K562 (cell line): ENCODE data around the gene RERE. TPM values are rescaled to one million over a fixed set of nuclear protein-coding genes. Genes with fewer than 3 reads are reported as not detected.

Experiments
- ATAC-seq: fragments of 200-7000 bp; cut with Tn5 transposase; 3 replicates; pipeline ENCODE4 v1.9.1; 2020; ENCODE audit warnings: moderate library complexity
- BruUV-seq: library from RNA; stranded (reverse); fragments of 400-500 nt; replicated peaks from 2 replicates; lab custom pipeline; 2021; lab: Mats Ljungman, UMichigan
- CTCF ChIA-PET: fragments of 300-600 bp; formaldehyde crosslinking; extraction: SDS; loops from one replicate; lab custom pipeline; 2021; ENCODE audit warnings: low intra/inter-chr PET ratio; lab: Yijun Ruan, JAX
- POLR2A ChIA-PET: fragments of 300-600, 350-650 bp; sonication (Branson Sonifier 250); formaldehyde crosslinking; extraction: SDS; loops from one replicate; lab custom pipeline; 2021; ENCODE audit warnings: antibody characterized with exemption, inconsistent platforms; lab: Yijun Ruan, JAX
- DNase-seq, 4 experiments: peaks; one replicate each; pipeline versions ENCODE4 v3.0.0 to v3.0.0-alpha.2; 2011 to 2018; ENCODE audit warnings: low spot score in 3 of 4, mixed read lengths in 3 of 4; ENCODE audit errors: extremely low read depth in 1 of 4
- FAIRE-seq: peaks from 2 replicates; lab custom pipeline; 2011; peaks lifted over from hg19 to GRCh38; lab: Jason Lieb, UNC
- H2AFZ ChIP-seq: 2 replicates; pipeline ENCODE4 v1.6.0; 2011; ENCODE audit warnings: low read depth, low read length, control low read depth, inconsistent platforms
- H3K27ac ChIP-seq: fragments of 200-600 bp; 3 replicates; pipeline ENCODE4 v1.8.0; 2011; ENCODE audit warnings: low read depth, mild to moderate bottlenecking, control low read depth, inconsistent platforms, low read length, moderate library complexity, mixed read lengths; ENCODE audit errors: extremely low read depth
- H3K27me3 ChIP-seq, 2 experiments: fragments of 300-600 bp in 1 of 2; 2 replicates in 1 of 2; 3 replicates in 1 of 2; pipeline versions ENCODE4 v1.6.0 to v1.8.0; 2011; ENCODE audit warnings: inconsistent platforms in 2 of 2, low read length in 2 of 2, mild to moderate bottlenecking in 1 of 2, mixed read lengths in 1 of 2, moderate library complexity in 1 of 2; ENCODE audit not compliant: control insufficient read depth in 2 of 2, insufficient read depth in 2 of 2
- H3K36me3 ChIP-seq: fragments of 300-600 bp; 3 replicates; pipeline ENCODE4 v1.8.0; 2011; ENCODE audit warnings: mild to moderate bottlenecking, low read length, inconsistent platforms; ENCODE audit not compliant: control insufficient read depth, insufficient read depth
- H3K4me1 ChIP-seq, 2 experiments: fragments of 200-600 bp in 1 of 2; replicated peaks in 1 of 2; 2 replicates in 1 of 2; 3 replicates in 1 of 2; pipeline versions ENCODE4 v1.5.1 to v1.8.0; 2011; ENCODE audit warnings: inconsistent platforms in 2 of 2, low read length in 2 of 2, mild to moderate bottlenecking in 1 of 2, mixed read lengths in 1 of 2, moderate library complexity in 1 of 2; ENCODE audit not compliant: control insufficient read depth in 2 of 2, insufficient read depth in 2 of 2
- H3K4me2 ChIP-seq: 2 replicates; pipeline ENCODE4 v1.6.1; 2011; ENCODE audit warnings: low read length, control low read depth, inconsistent platforms, mixed read lengths; ENCODE audit not compliant: insufficient read depth
- H3K4me3 ChIP-seq: fragments of 200-600 bp; sonication (generic), shearing (Covaris generic); 2 replicates; pipeline ENCODE4 v1.5.1; 2016; ENCODE audit warnings: control low read depth, inconsistent platforms
- H3K79me2 ChIP-seq: fragments of 200-600 bp; 3 replicates; pipeline ENCODE4 v1.8.0; 2011; ENCODE audit warnings: low read length, inconsistent platforms; ENCODE audit not compliant: control insufficient read depth, insufficient read depth
- H3K9ac ChIP-seq, 2 experiments: 2 replicates each; pipeline versions ENCODE4 v1.6.0 to v1.6.1; 2011; ENCODE audit warnings: low read depth in 2 of 2, low read length in 2 of 2, control low read depth in 1 of 2, inconsistent platforms in 1 of 2, mild to moderate bottlenecking in 1 of 2, mixed read lengths in 1 of 2; ENCODE audit not compliant: insufficient read depth in 1 of 2
- H3K9me1 ChIP-seq: one replicate; pipeline ENCODE4 v1.6.0; 2011; ENCODE audit warnings: inconsistent platforms, mild to moderate bottlenecking, low read length, moderate library complexity; ENCODE audit not compliant: control insufficient read depth, insufficient read depth
- H3K9me3 ChIP-seq: replicated peaks from 2 replicates; pipeline ENCODE4 v1.5.1; 2011; ENCODE audit warnings: low read depth, low read length, inconsistent platforms; ENCODE audit not compliant: control insufficient read depth, insufficient read depth
- H4K20me1 ChIP-seq: replicated peaks from 2 replicates; pipeline ENCODE4 v1.6.1; 2011; ENCODE audit warnings: low read length, inconsistent platforms, mixed read lengths; ENCODE audit not compliant: control insufficient read depth, insufficient read depth
- HDAC2 ChIP-seq: fragments of 450-650 bp; IDR thresholded peaks from 2 replicates; pipeline ENCODE4 v1.6.1; 2016; ENCODE audit warnings: mild to moderate bottlenecking
- MCM7 ChIP-seq, 2 experiments: fragments of 450-650 bp; IDR thresholded peaks; 2 replicates each; pipeline ENCODE4 v1.6.1; 2016 to 2018
- PTTG1 ChIP-seq: fragments of 450-650 bp; IDR thresholded peaks from 2 replicates; pipeline ENCODE4 v1.6.1; 2016; ENCODE audit warnings: low read depth, mild to moderate bottlenecking, missing genetic modification characterization, missing compliant biosample characterization
- RBM25 ChIP-seq: fragments of 200-400 bp; formaldehyde crosslinking; IDR thresholded peaks from 2 replicates; pipeline ENCODE4 v1.6.1; 2018; ENCODE audit warnings: low read length, low read depth, moderate library complexity; ENCODE audit not compliant: severe bottlenecking
- SIN3B ChIP-seq: fragments of 450-650 bp; IDR thresholded peaks from 2 replicates; pipeline ENCODE4 v1.6.1; 2017; ENCODE audit warnings: low read depth, mild to moderate bottlenecking, moderate library complexity
- TCF3 ChIP-seq: sonication (generic); formaldehyde crosslinking; IDR thresholded peaks from 2 replicates; pipeline ENCODE4 v1.4.0; 2020; ENCODE audit warnings: mild to moderate bottlenecking, missing genetic modification reagents
- ZNF212 ChIP-seq: fragments of 450-650 bp; formaldehyde crosslinking; IDR thresholded peaks from 2 replicates; pipeline ENCODE4 v1.4.0; 2020; ENCODE audit warnings: mild to moderate bottlenecking
- ZNF274 ChIP-seq: IDR thresholded peaks from 2 replicates; pipeline ENCODE4 v1.6.1; 2011; ENCODE audit warnings: low read depth, mild to moderate bottlenecking, low read length, moderate library complexity, borderline replicate concordance
- WGBS: fragments of 100-300 bp; shearing (Covaris generic); methylation state at CpG from one replicate; pipeline ENCODE4 v1.1.6; 2016; ENCODE audit warnings: low coverage, mixed read lengths; ENCODE audit not compliant: insufficient coverage; ENCODE audit errors: missing lambda C conversion rate; 5-methylcytosine and 5-hydroxymethylcytosine counted together
- in situ Hi-C: fragments of 300-500 bp; cut with MboI; formaldehyde crosslinking; loops from 4 replicates; pipeline ENCODE4 v1.15.0; 2018; ENCODE audit warnings: inconsistent platforms, mixed read lengths
- intact Hi-C: fragments of 100-400 bp; cut with micrococcal nuclease; formaldehyde crosslinking; loops from 2 replicates; pipeline ENCODE4 v1.14.2; 2022
- polyA plus RNA-seq, 8 experiments: library from polyadenylated mRNA; depleted of rRNA in 4 of 8; stranded (reverse) in 5 of 8; unstranded in 3 of 8; fragments of >200 nt; fragmentation: Nextera tagmentation in 2 of 8; fragmentation: Illumina TruSeq in 1 of 8; extraction: Ambion mirVana in 2 of 8; extraction: Trizol in 1 of 8; gene quantifications; 2 replicates each; pipeline versions ENCODE4 v1.2.1 to v1.2.3, GENCODE V29; 2011 to 2014; ENCODE audit warnings: inconsistent platforms in 1 of 8, missing spikeins in 1 of 8
- total RNA-seq, 7 experiments: library from RNA; depleted of rRNA in 6 of 7; stranded (reverse); fragments of >200 nt in 6 of 7; fragmentation: Illumina TruSeq in 2 of 7; extraction: Trizol in 2 of 7; gene quantifications; 2 replicates each; pipeline versions ENCODE4 v1.2.1 to v1.2.3, GENCODE V29; 2011 to 2021; ENCODE audit warnings: low replicate concordance in 1 of 7
- TF ChIP-seq, protein P1 (sequence below): sonication (generic); formaldehyde crosslinking; IDR thresholded peaks from 2 replicates; pipeline ENCODE4 v1.9.0; 2022; ENCODE audit warnings: mild to moderate bottlenecking, missing genetic modification reagents
- TF ChIP-seq, protein P2 (sequence below): fragments of 250-450 bp; sonication (Bioruptor Pico); IDR thresholded peaks from 2 replicates; pipeline ENCODE4 v1.8.0; 2022; ENCODE audit warnings: moderate library complexity, mild to moderate bottlenecking, inconsistent platforms
- TF ChIP-seq, protein P3 (sequence below), 2 experiments: fragments of 200-800 bp in 1 of 2; sonication (Bioruptor generic) in 1 of 2; sonication (generic) in 1 of 2; formaldehyde crosslinking in 1 of 2; IDR thresholded peaks in 1 of 2; conservative IDR thresholded peaks in 1 of 2; 2 replicates each; pipeline versions ENCODE4 v1.5.0 to v1.6.1; 2016 to 2020; ENCODE audit warnings: missing compliant biosample characterization in 1 of 2, missing genetic modification characterization in 1 of 2, missing genetic modification reagents in 1 of 2

The RERE gene
- total and polyA plus RNA-seq, 9 of the 15 experiments (the other 6 are each of a cell fraction or from before 2014, with no cell fraction given) = 3.0 to 51.5 (median 13.4) TPM

DNA sequence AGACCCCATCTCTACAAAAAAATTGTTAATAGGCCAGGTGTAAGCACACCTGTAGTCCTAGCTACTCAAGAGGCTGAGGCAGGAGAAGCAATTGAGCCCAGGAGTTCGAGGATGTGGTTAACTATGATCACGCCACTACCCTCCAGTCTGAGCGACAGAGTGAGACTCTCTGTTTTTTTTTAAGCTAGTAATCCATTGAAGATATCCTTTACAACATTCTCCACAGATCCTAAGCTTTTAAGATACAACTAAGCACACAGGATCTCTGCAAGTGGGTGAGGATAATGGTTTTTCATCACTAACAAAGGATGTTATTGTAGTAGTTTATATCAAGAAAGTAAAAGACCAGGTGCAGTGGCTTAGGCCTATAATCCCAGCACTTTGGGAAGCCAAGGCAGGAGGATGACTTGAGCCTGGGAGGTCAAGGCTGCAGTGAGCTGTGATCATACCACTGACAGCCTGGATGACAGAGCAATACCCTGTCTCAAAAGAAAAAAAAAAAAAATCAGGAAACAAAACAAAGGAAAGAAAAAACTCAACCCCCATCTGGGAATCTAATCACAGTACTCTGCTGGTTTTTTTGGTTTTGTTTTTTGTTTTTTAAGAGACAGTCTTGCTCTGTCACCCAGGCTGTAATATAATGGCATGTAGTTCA lies 166.1 kb downstream of the RERE start:
- H3K9me1 ChIP-seq = no peaks in the 10 kb centered on the region
- intact Hi-C loops = no loop called here
- H2AFZ ChIP-seq = no peak overlapping the region
- no peak overlapping the region for H3K27ac ChIP-seq
- no TSS peak for BruUV-seq
- no peak for DNase-seq
- 80% methylated on average over 3 of the region's 3 CpGs for WGBS
- H3K79me2 ChIP-seq = peaks cover 33% of the 10 kb centered on the region; the same call in 2 of the 3 replicates
- H3K9ac ChIP-seq = no peak overlapping the region
- CTCF ChIA-PET = interaction anchor here (0.7 kb wide), 1 partner anchor 620 kb away, joined by 3 read pairs; no protein-coding TSS in a partner anchor
- H3K9me3 ChIP-seq = no peaks in the 10 kb centered on the region
- TF ChIP-seq ZNF274 (no peak), SIN3B (no peak), MCM7 (IDR thresholded peaks at IDR 0.05) (no peak), TCF3 (CRISPR knock-in tag) (no peak), RBM25 (no peak), PTTG1 (tag) (no peak), ZNF212 (no peak), HDAC2 (no peak)
- TF ChIP-seq, protein P1, sequence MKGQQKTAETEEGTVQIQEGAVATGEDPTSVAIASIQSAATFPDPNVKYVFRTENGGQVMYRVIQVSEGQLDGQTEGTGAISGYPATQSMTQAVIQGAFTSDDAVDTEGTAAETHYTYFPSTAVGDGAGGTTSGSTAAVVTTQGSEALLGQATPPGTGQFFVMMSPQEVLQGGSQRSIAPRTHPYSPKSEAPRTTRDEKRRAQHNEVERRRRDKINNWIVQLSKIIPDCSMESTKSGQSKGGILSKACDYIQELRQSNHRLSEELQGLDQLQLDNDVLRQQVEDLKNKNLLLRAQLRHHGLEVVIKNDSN (CRISPR knock-in tag) = no peak
- TF ChIP-seq, protein P2, sequence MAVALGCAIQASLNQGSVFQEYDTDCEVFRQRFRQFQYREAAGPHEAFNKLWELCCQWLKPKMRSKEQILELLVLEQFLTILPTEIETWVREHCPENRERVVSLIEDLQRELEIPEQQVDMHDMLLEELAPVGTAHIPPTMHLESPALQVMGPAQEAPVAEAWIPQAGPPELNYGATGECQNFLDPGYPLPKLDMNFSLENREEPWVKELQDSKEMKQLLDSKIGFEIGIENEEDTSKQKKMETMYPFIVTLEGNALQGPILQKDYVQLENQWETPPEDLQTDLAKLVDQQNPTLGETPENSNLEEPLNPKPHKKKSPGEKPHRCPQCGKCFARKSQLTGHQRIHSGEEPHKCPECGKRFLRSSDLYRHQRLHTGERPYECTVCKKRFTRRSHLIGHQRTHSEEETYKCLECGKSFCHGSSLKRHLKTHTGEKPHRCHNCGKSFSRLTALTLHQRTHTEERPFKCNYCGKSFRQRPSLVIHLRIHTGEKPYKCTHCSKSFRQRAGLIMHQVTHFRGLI (CRISPR knock-in tag) = no peak
- TF ChIP-seq, protein P3, sequence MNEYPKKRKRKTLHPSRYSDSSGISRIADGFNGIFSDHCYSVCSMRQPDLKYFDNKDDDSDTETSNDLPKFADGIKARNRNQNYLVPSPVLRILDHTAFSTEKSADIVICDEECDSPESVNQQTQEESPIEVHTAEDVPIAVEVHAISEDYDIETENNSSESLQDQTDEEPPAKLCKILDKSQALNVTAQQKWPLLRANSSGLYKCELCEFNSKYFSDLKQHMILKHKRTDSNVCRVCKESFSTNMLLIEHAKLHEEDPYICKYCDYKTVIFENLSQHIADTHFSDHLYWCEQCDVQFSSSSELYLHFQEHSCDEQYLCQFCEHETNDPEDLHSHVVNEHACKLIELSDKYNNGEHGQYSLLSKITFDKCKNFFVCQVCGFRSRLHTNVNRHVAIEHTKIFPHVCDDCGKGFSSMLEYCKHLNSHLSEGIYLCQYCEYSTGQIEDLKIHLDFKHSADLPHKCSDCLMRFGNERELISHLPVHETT (CRISPR knock-in tag; conservative IDR thresholded peaks at IDR 0.05 in 1 of 2, IDR thresholded peaks at IDR 0.05 in 1 of 2) = no peak
- TF ChIP-seq, all 486 proteins: peak for 0
- in situ Hi-C loops = no loop called here
- no peak overlapping the region for H3K4me2 ChIP-seq
- POLR2A ChIA-PET = interaction anchor here (0.7 to 1.1 kb wide), 3 partner anchors 9 to 630 kb away, joined by 3 to 6 read pairs (median 3); no protein-coding TSS in a partner anchor
- no peak for FAIRE-seq
- no peak; the same call in 2 of the 3 replicates for ATAC-seq
- H3K4me3 ChIP-seq = no peak overlapping the region
- H3K27me3 ChIP-seq = no peaks in the 10 kb centered on the region
- H4K20me1 ChIP-seq = peaks cover 11% of the 10 kb centered on the region
- H3K4me1 ChIP-seq = peaks cover 4 to 5% of the 10 kb centered on the region in 2 experiments; a peak in 3 of 5 replicates
- peaks cover 30% of the 10 kb centered on the region for H3K36me3 ChIP-seq
